ENCODE data around the gene LY6G6D.
A peak's percentile ranks its signal among the peaks of the same experiment; 100 is the strongest.
"Not testable (repeated sequence)": the region's sequence is repeated elsewhere in the genome, so short reads cannot be mapped to it uniquely, and the experiment has no call there.

Gene LY6G6D

DNA sequence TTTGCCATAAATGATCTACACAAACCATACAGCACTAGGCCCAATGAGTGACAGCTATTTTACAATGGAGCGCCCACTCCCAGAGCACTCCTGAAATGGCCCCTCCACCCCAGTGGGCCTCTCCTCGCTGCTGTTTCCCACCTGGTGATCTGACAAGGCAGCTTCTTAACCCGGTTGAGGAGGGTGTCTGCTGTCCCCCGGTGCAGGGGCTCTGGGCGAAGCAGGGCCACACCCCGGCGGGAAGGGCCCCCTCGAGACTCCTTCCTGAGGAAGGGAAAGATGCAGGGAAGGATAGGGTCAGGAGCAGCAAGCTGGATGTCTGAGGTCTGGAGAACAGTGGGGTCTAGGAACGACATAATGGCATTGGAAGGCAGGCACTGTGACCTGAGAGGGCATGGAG lies 22.3 kb upstream of the LY6G6D start:
- DNase-seq = no peak

DNA sequence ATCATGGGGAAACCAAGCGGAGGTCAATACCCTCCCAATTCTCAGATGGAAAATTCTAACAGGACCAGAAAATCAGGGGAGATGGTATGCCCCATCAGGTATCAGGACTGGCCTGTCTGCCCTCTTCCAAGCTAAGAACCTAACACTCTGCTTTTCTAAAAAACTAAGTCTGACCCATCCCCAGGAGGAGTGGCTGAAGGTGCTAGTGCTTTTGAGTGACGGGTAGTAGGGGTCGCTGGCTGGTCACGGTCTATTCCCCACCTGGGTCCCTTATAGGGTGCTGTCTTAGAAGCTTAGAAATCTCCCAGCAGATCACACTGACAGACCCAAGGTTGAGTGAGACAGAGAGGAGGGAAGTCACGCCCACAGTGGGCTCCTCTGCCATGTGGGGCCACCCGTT lies 21.6 kb upstream of the LY6G6D start:
- DNase-seq = no peak

GRCh38 chr6:31697555-31697954 lies 17.6 kb upstream of the LY6G6D start:
- DNase-seq = no peak

DNA sequence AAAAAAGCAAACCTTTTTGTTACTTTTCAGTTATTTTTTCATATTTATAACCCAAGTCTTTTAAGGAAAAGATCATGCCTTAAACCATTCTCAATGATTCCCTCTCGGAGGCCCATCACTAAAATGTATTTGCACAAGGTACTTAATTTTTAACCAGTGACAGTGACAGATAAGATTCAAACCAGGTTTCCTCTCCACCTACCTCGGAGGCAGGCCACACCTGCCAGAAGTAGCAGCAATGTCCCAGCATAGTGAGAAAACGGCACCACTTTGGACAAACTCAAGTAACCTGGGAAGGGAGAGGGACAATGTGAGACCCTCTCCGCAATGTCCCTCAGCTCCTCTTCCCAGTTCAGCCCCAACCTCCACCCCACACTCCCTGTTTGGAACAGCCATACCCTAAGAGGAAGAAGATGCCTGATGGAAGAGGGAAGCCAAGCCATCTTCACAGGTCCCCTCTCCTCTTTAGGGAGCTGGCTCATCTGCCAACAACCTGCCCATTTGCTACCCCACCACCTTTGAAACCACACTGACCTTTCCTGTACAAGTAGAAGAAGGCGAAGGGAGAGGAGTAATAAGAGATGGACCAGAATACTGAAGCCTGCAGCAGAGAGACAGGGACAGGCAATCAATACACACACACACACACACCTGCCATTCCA lies 14.3 kb upstream of the LY6G6D start:
- no peak for DNase-seq

DNA sequence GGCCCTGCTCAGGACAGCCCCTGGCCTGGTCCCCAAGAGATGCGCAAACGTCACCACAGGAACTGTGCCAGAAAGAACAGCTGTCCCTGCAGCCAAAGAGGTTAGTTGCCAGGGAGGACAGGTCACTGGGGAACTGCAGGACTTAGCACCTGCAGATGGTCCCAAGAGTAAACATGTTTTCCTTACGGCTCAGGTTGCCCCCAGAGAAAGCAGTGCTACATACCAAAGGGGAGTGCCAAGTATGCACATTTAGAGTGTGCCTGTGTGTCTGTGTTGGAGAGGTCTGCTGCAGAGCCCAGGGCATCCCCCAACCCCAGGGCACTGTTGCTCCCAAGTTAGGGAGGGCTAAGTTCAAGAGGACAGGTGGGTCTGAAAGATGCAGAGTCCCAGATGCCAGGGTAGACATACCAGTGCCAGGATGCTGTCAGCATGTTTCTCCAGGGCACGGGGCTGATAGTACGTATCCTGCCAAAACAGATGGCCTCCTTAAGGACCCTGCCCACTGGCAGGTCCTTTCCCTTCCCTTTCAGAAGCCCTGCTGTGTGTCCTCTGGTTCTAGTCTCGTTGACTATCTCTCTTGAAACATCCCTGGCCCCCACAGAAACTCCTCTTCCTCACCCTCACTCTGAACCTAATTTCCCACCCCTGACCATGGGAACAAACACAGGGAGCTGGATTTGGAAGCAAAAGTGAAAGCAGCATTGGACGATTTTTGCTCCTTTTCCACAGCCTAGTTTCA lies 13.3 kb upstream of the LY6G6D start:
- no peak for DNase-seq

DNA sequence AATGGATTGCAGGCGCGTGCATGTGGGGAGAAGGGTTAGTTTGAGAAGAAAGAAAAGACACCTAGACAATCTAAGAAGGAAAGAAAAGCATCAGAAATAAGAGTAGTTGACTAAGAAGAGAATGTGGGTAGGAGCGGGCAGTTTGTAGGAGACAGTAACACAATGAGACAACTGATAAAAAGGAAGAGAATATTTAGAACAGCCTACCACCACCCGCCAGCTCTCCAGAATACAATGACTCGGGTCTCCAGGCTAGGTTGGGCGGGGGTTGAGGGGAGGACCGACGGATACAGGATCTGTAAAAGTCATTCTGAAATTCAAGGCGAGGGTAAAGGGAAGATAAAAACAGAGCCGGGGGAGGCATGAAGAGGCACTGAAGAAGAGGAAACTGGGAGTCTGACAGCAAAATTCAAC lies 12.7 kb upstream of the LY6G6D start:
- DNase-seq = no peak

DNA sequence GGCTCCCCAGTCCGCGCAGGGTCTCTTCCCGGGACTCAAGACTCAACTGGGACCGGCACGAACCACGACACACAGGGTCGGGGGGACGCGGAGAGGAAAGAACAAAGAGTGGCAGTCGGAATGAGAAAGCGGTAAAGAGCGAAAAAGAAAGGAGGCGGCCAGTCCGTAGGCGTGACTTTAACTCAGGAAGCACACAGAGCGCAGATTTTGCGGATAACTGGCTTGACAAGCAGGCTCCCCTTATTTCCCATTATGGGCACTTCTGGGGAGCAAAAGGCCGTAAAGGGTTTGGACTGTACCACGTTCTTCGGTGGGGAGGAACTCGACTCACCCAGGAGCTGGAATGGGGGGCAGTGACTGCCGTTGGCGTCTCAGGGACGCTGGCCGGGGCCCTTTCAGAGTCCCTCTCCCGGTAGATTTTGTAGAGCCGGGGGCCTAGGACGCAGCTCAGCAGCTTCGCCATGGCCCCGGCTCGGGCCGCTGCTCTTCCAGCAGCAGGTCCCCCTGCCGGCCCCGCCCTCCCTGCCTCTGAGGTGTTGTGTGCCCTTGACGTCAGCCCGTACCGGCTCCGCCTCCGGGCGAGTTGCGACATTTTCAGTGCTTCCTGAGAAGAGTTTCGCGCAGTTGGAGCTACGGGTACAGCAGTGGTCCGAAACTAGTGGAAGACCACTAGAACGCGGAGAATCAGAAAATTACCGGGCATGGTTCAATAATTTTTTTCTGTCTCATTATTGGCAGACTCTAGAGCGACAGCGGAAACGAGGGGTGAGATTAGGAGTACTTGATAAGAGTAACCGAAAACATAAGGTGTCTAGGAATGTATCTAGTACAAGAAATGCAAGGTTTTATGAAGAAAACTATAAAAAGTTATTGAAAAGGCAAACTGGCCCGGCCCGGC lies 12.1 kb upstream of the LY6G6D start, which contains the start of gene ABHD16A:
Gene ABHD16A (minus strand): TSS at position 506 of the 898 bp plus-strand sequence. CDS start 43 bp downstream, at position 463.
- DNase-seq = peak; percentile 98

DNA sequence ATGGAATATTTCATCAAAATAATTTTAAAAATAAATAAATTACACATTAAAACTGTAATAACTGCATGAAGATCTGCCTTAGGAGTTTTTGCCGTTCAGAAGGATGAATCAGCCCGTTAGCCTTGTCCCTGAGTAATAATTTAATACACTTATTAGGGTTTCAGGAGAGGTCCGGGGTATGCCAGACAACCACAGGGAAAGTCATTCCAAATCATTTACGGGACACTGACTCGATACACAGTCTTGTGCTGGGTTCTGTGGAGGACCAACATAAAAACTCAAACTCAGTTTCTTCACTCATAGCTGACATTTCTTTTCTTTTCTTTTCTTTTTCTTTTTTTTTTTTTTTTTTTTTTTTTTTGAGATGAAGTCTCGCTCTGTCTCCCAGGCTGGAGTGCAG lies 9.2 kb upstream of the LY6G6D start:
- DNase-seq = no peak

DNA sequence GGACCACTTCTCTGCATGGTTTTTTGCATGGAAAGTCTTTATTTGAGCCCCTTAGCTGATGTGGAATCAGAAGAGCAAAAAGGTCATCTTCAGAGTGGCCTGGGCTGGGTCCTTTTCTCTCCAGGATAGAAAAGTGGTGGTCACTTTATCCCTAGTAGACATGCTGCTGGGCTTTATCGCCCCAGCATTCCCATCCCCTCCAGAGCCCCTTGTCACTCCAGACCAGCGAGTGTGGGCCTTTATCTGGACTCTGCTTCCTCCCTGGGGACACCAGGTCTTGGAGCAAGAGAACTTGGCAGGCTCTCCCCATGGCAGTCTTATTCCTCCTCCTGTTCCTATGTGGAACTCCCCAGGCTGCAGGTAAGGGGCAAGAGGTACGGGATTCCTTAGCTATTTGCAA lies 8.5 kb upstream of the LY6G6D start, which contains the start of gene LY6G6F:
Gene LY6G6F (plus strand): TSS at position 268 of the 400 bp plus-strand sequence. CDS start 41 bp downstream, at position 309.
- no peak for DNase-seq

- no peak for DNase-seq
Observed at GRCh38 chr6:31707701-31708100, 7.4 kb upstream of the LY6G6D start.

GRCh38 chr6:31708224-31708623 lies 6.9 kb upstream of the LY6G6D start:
- no peak for DNase-seq

DNA sequence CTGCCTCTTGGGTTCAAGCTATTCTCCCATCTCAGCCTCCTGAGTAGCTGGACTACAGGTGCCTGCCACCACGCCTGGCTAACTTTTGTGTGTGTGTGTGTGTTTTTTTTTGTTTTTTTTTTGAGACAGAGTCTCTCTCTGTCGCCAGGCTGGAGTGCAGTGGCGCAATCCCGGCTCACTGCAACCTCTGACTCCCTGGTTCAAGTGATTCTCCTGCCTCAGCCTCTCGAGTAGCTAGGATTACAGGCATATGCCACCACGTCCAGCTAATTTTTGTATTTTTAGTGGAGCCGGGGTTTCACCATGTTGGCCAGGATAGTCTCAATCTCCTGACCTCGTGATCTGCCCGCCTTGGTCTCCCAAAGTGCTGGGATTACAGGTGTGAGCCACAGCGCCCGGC lies 6.0 kb upstream of the LY6G6D start:
- not testable (repeated sequence) for DNase-seq

DNA sequence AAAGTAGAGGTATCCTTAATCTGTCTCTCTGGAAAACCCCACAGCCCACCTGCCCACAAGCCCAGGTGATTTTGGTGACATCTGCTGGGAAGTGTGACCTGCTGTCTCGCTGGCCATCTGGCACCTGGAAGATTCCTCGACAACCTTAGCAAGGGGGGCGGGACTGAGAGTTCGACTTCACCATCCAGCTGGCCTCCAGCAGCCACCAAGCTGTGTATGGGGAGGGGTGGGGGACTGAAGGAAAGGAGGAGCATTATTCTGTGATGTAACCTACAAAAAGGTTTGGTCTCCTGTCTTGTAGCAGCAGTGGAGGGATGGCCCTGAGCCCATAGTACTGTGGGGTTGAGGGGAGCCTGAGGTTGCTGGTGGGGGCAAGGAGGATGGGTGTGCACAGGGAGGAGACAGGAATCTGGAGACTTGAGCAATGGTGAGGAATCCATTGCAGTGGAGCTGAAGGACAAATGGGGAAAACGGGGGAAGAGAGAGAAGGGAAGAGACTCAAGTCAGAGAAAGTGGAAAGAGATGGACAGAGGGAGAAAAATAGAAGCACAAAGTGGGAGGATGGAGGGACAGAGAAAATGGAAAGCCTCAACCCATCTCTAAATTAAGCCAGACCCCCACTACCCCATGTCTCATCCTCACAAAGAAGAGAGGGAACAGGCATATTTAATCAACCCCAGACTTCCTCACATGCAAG lies 4.5 kb upstream of the LY6G6D start:
- DNase-seq = no peak

- DNase-seq = no peak
Observed at GRCh38 chr6:31711233-31711632, 3.9 kb upstream of the LY6G6D start.

- no peak for DNase-seq
Observed at GRCh38 chr6:31712296-31712695, 2.9 kb upstream of the LY6G6D start.

DNA sequence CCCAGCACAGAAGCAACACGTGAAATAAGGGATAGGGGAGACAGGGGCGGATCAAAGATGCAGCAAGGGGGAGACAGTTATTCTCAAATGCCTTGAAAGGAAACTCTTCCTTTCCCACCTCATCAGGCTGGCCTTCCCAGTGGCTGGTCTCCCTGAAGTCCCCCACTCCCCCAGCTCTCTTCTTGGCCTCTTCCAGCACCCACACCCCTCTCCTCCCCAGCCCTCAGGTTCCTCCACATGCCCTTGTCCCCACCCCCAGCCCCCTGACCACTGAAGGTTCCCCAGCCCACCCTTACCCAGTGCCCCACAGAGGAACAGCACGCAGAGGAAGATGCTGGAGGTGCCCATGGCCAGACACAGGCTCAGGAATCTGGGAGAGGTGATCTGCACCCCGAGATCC lies 1.7 kb upstream of the LY6G6D start:
- DNase-seq = no peak

DNA sequence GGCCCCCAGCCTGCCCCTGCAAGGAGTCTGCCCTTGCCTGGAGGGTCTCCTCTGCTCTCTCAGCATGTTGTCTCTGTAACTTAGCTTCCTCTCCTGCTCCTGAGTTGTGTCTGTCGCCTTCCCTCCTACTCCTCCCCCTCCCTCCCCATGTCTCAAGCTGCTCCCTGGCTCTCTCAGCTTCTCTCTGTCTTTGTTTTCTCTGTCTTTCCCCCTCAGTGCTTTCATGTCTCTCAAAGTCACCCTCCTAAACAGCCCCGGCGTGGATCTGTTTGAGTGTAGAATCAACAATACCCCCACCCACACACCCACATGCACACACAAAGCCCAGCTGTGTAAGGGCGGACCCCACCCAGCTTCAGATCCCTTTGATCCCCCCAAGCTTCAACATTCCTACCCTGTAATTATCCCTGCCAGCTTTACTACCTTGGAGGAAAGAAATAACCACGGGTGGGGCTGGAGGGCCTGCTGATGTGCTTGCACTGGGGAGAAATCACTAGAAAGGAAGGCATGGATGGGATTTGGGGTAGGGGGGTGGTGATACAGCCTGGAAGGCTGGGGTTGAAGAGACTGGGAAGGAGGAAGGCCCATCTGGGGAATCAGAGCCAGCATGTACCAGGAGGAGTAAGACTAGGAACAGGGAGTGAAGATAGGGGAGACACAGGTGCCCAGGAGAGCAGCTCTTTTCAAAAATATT lies 1.0 kb upstream of the LY6G6D start:
- DNase-seq = no peak

- no peak for DNase-seq
Observed at GRCh38 chr6:31717499-31718222, 2.5 kb downstream of the LY6G6D start.

- no peak for DNase-seq
Observed at GRCh38 chr6:31718265-31718664, 3.1 kb downstream of the LY6G6D start.

GRCh38 chr6:31719001-31719400 lies 3.9 kb downstream of the LY6G6D start:
- no peak for DNase-seq

GRCh38 chr6:31720196-31720770 lies 5.1 kb downstream of the LY6G6D start:
- no peak for DNase-seq
